Measurements from ENCODE around the gene RSPH4A.

Gene RSPH4A

GRCh38 chr6:116633685-116634084, 17.4 kb downstream of the RSPH4A start:
- H3K4me3 ChIP-seq (ENCODE audit: low read depth, low read length), result no peak overlapping the region
- TF ChIP-seq CTCF (IDR thresholded peaks at IDR 0.05; ENCODE audit: low read depth, low read length) (peak; percentile 26), MAX (IDR thresholded peaks at IDR 0.05; ENCODE audit: low read depth, low read length) (no peak)
- DNase-seq (ENCODE audit: low read depth), result peak; percentile 16

- no peak for TF ChIP-seq CTCF (IDR thresholded peaks at IDR 0.05; ENCODE audit: low read depth, low read length)
- DNase-seq (ENCODE audit: low read depth), result no peak
- no peak overlapping the region for H3K4me3 ChIP-seq (ENCODE audit: low read depth, low read length)
These were observed 31.9 kb downstream of the RSPH4A start for GRCh38 chr6:116648156-116648555.

- no peak for DNase-seq (ENCODE audit: low read depth)
- H3K4me3 ChIP-seq (ENCODE audit: low read depth, low read length), result no peak overlapping the region
- no peak for TF ChIP-seq CTCF (IDR thresholded peaks at IDR 0.05; ENCODE audit: low read depth, low read length)
- TF ChIP-seq MAX (IDR thresholded peaks at IDR 0.05; ENCODE audit: low read depth, low read length), result no peak
- TF ChIP-seq POLR2A (IDR thresholded peaks at IDR 0.05; ENCODE audit: extremely low read depth, insufficient read length), result no peak
- TF ChIP-seq MYC (IDR thresholded peaks at IDR 0.05; ENCODE audit: low read depth, low read length), result no peak
These were observed 32.9 kb downstream of the RSPH4A start for GRCh38 chr6:116649129-116649528.

- DNase-seq (ENCODE audit: low read depth), result no peak
- no peak for TF ChIP-seq MAX (IDR thresholded peaks at IDR 0.05; ENCODE audit: low read depth, low read length)
- TF ChIP-seq MYC (IDR thresholded peaks at IDR 0.05; ENCODE audit: low read depth, low read length), result no peak
- no peak for TF ChIP-seq CTCF (IDR thresholded peaks at IDR 0.05; ENCODE audit: low read depth, low read length)
- no peak for TF ChIP-seq POLR2A (IDR thresholded peaks at IDR 0.05; ENCODE audit: extremely low read depth, insufficient read length)
- H3K4me3 ChIP-seq (ENCODE audit: low read depth, low read length), result no peak overlapping the region
These were observed 35.6 kb downstream of the RSPH4A start for GRCh38 chr6:116651916-116652315.

GRCh38 chr6:116661594-116661993, 45.3 kb downstream of the RSPH4A start:
- no peak for TF ChIP-seq MAX (IDR thresholded peaks at IDR 0.05; ENCODE audit: low read depth, low read length)
- no peak for TF ChIP-seq MYC (IDR thresholded peaks at IDR 0.05; ENCODE audit: low read depth, low read length)
- no peak for TF ChIP-seq CTCF (IDR thresholded peaks at IDR 0.05; ENCODE audit: low read depth, low read length)
- no peak for TF ChIP-seq POLR2A (IDR thresholded peaks at IDR 0.05; ENCODE audit: extremely low read depth, insufficient read length)
- DNase-seq (ENCODE audit: low read depth), result no peak
- H3K4me3 ChIP-seq (ENCODE audit: low read depth, low read length), result no peak overlapping the region

- no peak for DNase-seq (ENCODE audit: low read depth)
- H3K4me3 ChIP-seq (ENCODE audit: low read depth, low read length), result no peak overlapping the region
- TF ChIP-seq MAX (IDR thresholded peaks at IDR 0.05; ENCODE audit: low read depth, low read length), result no peak
- no peak for TF ChIP-seq MYC (IDR thresholded peaks at IDR 0.05; ENCODE audit: low read depth, low read length)
- TF ChIP-seq POLR2A (IDR thresholded peaks at IDR 0.05; ENCODE audit: extremely low read depth, insufficient read length), result no peak
- TF ChIP-seq CTCF (IDR thresholded peaks at IDR 0.05; ENCODE audit: low read depth, low read length), result no peak
These were observed 45.9 kb downstream of the RSPH4A start for GRCh38 chr6:116662202-116662601.
